Heart left ventricle (tissue), 16 donors: ENCODE results near the gene SPOCK2. TPM values are rescaled to one million over a fixed set of nuclear protein-coding genes. Genes with fewer than 3 reads are reported as not detected.

Source experiments
- ATAC-seq, 4 donors: fragments of 200-7000 bp; cut with Tn5 transposase; one replicate each; pipeline ENCODE4 v1.9.1; 2020 to 2022; ENCODE audit warnings: moderate library complexity in 4 of 4, mild to moderate bottlenecking in 3 of 4, moderate number of reproducible peaks in 1 of 4
- DNase-seq, 5 donors: peaks; one replicate each; pipeline ENCODE4 v3.0.0-alpha.2; 2020
- H3K27ac ChIP-seq, 12 donors: fragments of 200-600 bp; sonication (generic) in 4 of 12; one replicate each; pipeline versions ENCODE4 v1.5.0 to v1.8.0; 2016 to 2022; ENCODE audit warnings: mild to moderate bottlenecking in 2 of 12
- H3K27me3 ChIP-seq, 9 donors: fragments of 200-600 bp; sonication (generic) in 2 of 9; one replicate each; pipeline versions ENCODE4 v1.5.1 to v1.8.0; 2016 to 2022; ENCODE audit warnings: mild to moderate bottlenecking in 3 of 9
- H3K36me3 ChIP-seq, 9 donors: fragments of 200-600 bp; sonication (generic) in 2 of 9; one replicate each; pipeline versions ENCODE4 v1.5.0 to v1.8.0; 2018 to 2022; ENCODE audit warnings: mild to moderate bottlenecking in 2 of 9
- H3K4me1 ChIP-seq, 12 donors: fragments of 200-600 bp; sonication (generic) in 4 of 12; one replicate each; pipeline versions ENCODE4 v1.5.0 to v1.8.0; 2016 to 2022; ENCODE audit warnings: mild to moderate bottlenecking in 3 of 12
- H3K4me3 ChIP-seq, 12 donors: fragments of 200-600 bp; sonication (generic) in 4 of 12; one replicate each; pipeline versions ENCODE4 v1.5.0 to v1.8.0; 2017 to 2022; ENCODE audit warnings: mild to moderate bottlenecking in 9 of 12, moderate library complexity in 4 of 12
- H3K9me3 ChIP-seq, 12 donors: fragments of 200-600 bp; sonication (generic) in 4 of 12; one replicate each; pipeline versions ENCODE4 v1.5.0 to v1.8.0; 2016 to 2022; ENCODE audit warnings: mild to moderate bottlenecking in 1 of 12
- POLR2A ChIP-seq, 2 donors: fragments of 450-650 bp; IDR thresholded peaks; one replicate each; pipeline ENCODE4 v1.6.1; 2017; ENCODE audit warnings: antibody characterized with exemption in 2 of 2, mild to moderate bottlenecking in 2 of 2, moderate library complexity in 2 of 2
- WGBS, 4 donors: extraction: QIAGEN DNeasy Blood & Tissue Kit in 2 of 4; methylation state at CpG; one replicate each; pipeline versions ENCODE4 v1.1.5 to v1.1.7; 2013 to 2018; 5-methylcytosine and 5-hydroxymethylcytosine counted together
- intact Hi-C, 10 donors: fragments of 100-400 bp; cut with DNase I; formaldehyde crosslinking; loops; one replicate each; pipeline versions ENCODE4 v1.11.1 to v1.14.2; 2022
- polyA plus RNA-seq, 2 donors: library from polyadenylated mRNA; stranded (reverse); fragments of 200-250 nt; gene quantifications; one replicate each; pipeline ENCODE4 v1.2.3, GENCODE V29; 2013
- total RNA-seq, 9 donors: library from RNA; depleted of rRNA in 2 of 9; stranded (reverse); fragments of >200 nt in 2 of 9; fragmentation: NEBNext Ultra II Directional in 3 of 9; extraction: Animal tissue kit (Norgen Biotek cat#: 25700) in 3 of 9; gene quantifications; one replicate each; pipeline versions ENCODE4 v1.1.0 to v1.2.4, GENCODE V29; 2016 to 2023
- TF ChIP-seq, protein P1 (sequence below), 12 donors: fragments of 200-600 bp; sonication (generic) in 4 of 12; IDR thresholded peaks; one replicate each; pipeline versions ENCODE4 v1.5.0 to v1.8.0; 2018 to 2022; ENCODE audit warnings: antibody characterized with exemption in 12 of 12, mild to moderate bottlenecking in 5 of 12
- donor health status: ischemic (EF 13 %, LVEDD 7.1; RV severe dilation, severe dysfunction).
- donor health status: healthy with polysubstance abuse.
- donor health status: DM: no; HTN: yes; CAD: no.
- donor health status: DM: no; HTN: no; CAD: no.
- donor health status: ischemic (EF 25% LVEDD 6.9; RV normal size, moderate dysfunction).
- donor health status: ischemic (EF 25% LVEDD 5.7; RV mildly dilated, moderate dysfunction).
- donor health status: healthy.
- donor health status: DM: yes; HTN: yes; CAD: no.
- donor health status: ischemic (EF 35%, LVEDD 5.7; RV mildly dilated, moderate dysfunction).
- donor health status: nonischemic (EF 11% LVEDD 7.7; RV severe dilation, severe dysfunction).
- donor health status: DM: yes; HTN: yes; CAD: no.
- donor health status: PGD.
- donor health status: ischemic (EF 29% LVEDD 5.4; RV normal size, mild dysfunction).
- donor health status: nonischemic (EF 23%, LVEDD 6.1; RV moderate dilation, normal function).

SPOCK2 gene
- total and polyA plus RNA-seq, 11 donors = 4.4 to 16.6 (median 8.0) TPM

DNA sequence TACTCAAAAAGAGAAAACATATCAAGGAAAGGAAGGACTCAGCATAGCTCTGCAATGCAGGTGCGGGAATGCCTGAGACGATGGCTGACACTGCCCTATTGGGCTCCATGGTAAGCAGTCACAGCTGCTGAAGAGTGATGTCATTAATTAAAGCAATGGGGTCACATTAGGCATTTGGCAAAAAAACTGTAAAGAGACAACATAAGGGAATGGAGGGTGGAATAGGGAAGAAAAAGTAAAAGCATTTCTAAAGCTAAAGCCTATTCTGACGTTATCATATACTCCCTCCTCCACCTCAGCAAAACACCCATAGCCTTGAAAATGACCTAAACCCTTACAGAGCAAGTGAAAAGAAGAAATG is 38.5 kb upstream of the SPOCK2 start:
- intact Hi-C loops = loop anchor here in 7 of 10 donors (5.0 kb wide), 5 partner anchors 85 to 210 kb away; partner anchors contain the start of genes ANAPC16 (in 2 of the 7) and ASCC1 (in 2 of the 7)
- H3K4me1 ChIP-seq = peaks cover 0 to 15% (median 4%) of the 10 kb centered on the region in 12 donors
- H3K4me3 ChIP-seq = no peak overlapping the region
- no peaks in the 10 kb centered on the region for H3K9me3 ChIP-seq
- no peaks in the 10 kb centered on the region for H3K27me3 ChIP-seq
- WGBS, 4 donors = 90 to 97% (median 94%) methylated on average over 3 of the region's 3 CpGs
- no peak for DNase-seq
- no peak overlapping the region for H3K27ac ChIP-seq
- peaks cover 0 to 23% (median 9%) of the 10 kb centered on the region in 9 donors for H3K36me3 ChIP-seq
- no peak for ATAC-seq
- no peak for TF ChIP-seq POLR2A (IDR thresholded peaks at IDR 0.05)
- TF ChIP-seq, protein P1, sequence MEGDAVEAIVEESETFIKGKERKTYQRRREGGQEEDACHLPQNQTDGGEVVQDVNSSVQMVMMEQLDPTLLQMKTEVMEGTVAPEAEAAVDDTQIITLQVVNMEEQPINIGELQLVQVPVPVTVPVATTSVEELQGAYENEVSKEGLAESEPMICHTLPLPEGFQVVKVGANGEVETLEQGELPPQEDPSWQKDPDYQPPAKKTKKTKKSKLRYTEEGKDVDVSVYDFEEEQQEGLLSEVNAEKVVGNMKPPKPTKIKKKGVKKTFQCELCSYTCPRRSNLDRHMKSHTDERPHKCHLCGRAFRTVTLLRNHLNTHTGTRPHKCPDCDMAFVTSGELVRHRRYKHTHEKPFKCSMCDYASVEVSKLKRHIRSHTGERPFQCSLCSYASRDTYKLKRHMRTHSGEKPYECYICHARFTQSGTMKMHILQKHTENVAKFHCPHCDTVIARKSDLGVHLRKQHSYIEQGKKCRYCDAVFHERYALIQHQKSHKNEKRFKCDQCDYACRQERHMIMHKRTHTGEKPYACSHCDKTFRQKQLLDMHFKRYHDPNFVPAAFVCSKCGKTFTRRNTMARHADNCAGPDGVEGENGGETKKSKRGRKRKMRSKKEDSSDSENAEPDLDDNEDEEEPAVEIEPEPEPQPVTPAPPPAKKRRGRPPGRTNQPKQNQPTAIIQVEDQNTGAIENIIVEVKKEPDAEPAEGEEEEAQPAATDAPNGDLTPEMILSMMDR (IDR thresholded peaks at IDR 0.05) = no peak

DNA sequence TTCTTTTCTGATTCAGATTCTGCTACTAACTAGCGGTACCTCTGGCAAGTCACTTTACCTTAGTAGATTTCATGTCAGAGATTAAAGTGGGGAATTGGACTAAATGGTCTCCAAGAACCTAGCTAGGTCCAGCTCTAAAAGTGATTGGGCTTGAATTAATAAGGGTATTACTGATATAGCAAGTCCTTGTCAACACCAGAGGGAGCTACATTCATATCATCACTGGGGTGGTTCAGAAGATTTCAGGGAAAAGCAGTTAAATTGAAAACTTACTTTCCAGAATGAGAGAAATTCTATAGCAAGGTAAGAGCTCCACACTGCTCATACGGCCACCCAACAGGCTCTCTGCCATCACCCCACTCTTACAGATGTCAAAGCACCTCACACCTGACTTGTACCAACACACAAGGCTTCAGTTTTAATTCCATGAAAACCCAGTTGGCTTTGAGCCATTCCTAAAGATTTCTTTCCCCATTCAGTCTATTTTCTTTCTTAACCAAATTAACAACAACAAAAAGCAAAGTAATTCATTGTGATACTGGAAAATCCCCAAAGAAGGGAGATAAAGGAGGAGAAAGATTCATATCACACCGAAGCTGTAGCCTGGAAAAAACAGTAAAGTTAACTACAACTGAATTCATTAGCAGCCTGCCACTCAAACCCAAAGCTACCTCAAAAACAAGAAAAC is 38.0 kb upstream of the SPOCK2 start:
- ATAC-seq = no peak
- no peak for DNase-seq
- Histone ChIP-seq H3K9me3 (no peaks in the 10 kb centered on the region), H3K4me3 (no peak overlapping the region), H3K27ac (no peak overlapping the region), H3K27me3 (no peaks in the 10 kb centered on the region), H3K4me1 (peaks cover 0 to 15% (median 4%) of the 10 kb centered on the region in 12 donors), H3K36me3 (peaks cover 0 to 23% (median 9%) of the 10 kb centered on the region in 9 donors)
- 88 to 96% (median 93%) methylated on average over 3 of the region's 3 CpGs for WGBS, 4 donors
- TF ChIP-seq POLR2A (IDR thresholded peaks at IDR 0.05) = no peak
- TF ChIP-seq, protein P1 (IDR thresholded peaks at IDR 0.05) = peak in 10 of 12 donors; percentile 16 to 56 (median 34)
- intact Hi-C loops = loop anchor here in 7 of 10 donors (5.0 kb wide), 5 partner anchors 86 to 211 kb away; partner anchors contain the start of genes ANAPC16 (in 2 of the 7) and ASCC1 (in 2 of the 7)

DNA sequence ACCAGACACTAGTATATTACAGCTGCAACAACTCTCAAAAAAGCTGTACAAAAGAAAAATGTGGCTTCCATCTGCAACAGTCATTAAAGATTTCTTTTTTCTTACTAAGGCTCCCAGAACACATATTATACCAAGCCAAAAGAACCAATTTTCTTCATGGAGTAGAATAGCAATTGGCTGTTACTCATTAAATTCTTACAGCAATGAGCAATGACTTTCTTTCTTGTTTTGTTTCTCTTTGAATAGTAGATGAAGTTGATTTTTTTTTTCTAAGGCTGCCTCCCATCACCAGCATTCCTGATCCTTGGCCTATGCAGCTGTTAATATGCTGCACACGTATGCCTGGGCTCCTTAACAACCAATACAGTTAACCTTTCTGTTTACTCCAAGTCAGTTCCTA is 36.6 kb upstream of the SPOCK2 start:
- no peaks in the 10 kb centered on the region for H3K9me3 ChIP-seq
- DNase-seq (no peak), ATAC-seq (peak in 3 of 4 donors; percentile 27 to 68 (median 60))
- peaks cover 0 to 27% (median 9%) of the 10 kb centered on the region in 9 donors for H3K36me3 ChIP-seq
- H3K27ac ChIP-seq = peak overlapping the region in 8 of 12 donors; percentile 7 to 55 (median 16)
- no peaks in the 10 kb centered on the region for H3K27me3 ChIP-seq
- H3K4me1 ChIP-seq = peaks cover 0 to 15% (median 4%) of the 10 kb centered on the region in 12 donors
- H3K4me3 ChIP-seq = no peak overlapping the region
- intact Hi-C loops = loop anchor here in 7 of 10 donors (5.0 kb wide), 5 partner anchors 87 to 212 kb away; partner anchors contain the start of genes ANAPC16 (in 2 of the 7) and ASCC1 (in 2 of the 7)
- TF ChIP-seq, protein P1 (IDR thresholded peaks at IDR 0.05) = no peak
- TF ChIP-seq POLR2A (IDR thresholded peaks at IDR 0.05) = no peak
- WGBS, 4 donors = 56 to 68% (median 60%) methylated on average over 1 of the region's 1 CpG

DNA sequence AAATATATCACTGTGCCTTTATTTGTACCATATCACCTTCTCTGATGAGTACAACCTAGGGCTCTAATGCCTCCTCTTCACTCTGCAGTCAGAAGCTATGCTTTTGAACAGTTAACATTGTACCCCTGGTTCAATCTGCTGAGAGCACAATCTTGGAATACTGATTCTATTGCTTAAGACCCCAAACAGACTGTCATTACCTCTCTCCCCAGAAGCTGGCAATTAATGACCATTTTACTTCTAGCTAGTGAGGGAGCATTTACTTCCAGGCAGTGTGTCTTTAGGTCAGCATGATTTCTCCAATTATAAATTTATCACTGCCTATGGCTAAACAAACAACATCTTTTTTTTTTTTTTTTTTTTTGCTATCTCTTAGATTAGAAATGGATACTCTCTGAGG is 36.0 kb upstream of the SPOCK2 start:
- H3K27me3 ChIP-seq = no peaks in the 10 kb centered on the region
- intact Hi-C loops = loop anchor here in 1 of 10 donors (5.0 kb wide), 1 partner anchor 213 kb away; no protein-coding TSS in a partner anchor

More for the DNA sequence above, 36.0 kb upstream of the SPOCK2 start:
- peaks cover 0 to 15% (median 4%) of the 10 kb centered on the region in 12 donors for H3K4me1 ChIP-seq
- peaks cover 0 to 27% (median 9%) of the 10 kb centered on the region in 9 donors for H3K36me3 ChIP-seq
- no peak overlapping the region for H3K4me3 ChIP-seq
- no peak for DNase-seq
- peak overlapping the region in 6 of 12 donors; percentile 7 to 41 (median 14) for H3K27ac ChIP-seq
- TF ChIP-seq POLR2A (IDR thresholded peaks at IDR 0.05) = no peak
- H3K9me3 ChIP-seq = no peaks in the 10 kb centered on the region
- ATAC-seq = peak in 1 of 4 donors; percentile 21
